Urothelium cell line (cell line): ENCODE results near the gene CYRIA.

Experiments
- DNase-seq: peaks from one replicate; pipeline ENCODE4 v3.0.0; 2011; ENCODE audit warnings: low spot score, mixed read lengths
- FAIRE-seq: peaks from 2 replicates; lab custom pipeline; 2011; peaks lifted over from hg19 to GRCh38; lab: Jason Lieb, UNC

The CYRIA gene

DNA sequence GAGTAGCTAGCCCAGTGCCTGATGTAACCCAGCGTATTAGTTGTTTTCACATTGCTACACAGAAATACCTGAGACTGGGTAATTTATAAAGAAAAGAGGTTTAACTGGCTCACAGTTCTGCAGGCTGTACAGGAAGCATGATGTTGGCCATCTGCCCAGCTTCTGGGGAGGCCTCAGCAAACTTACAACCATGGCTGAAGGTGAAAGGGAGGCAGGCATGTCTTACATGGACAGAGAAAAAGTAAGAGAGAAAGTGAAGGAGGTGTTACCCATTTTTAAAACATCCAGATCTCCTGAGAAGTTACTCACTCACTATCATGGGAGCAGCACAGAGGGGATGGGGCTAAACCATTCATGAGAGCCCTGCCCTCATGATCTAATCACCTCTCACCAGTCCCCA is 6.1 kb upstream of the CYRIA start:
- DNase-seq (no peak), FAIRE-seq (no peak)

DNA sequence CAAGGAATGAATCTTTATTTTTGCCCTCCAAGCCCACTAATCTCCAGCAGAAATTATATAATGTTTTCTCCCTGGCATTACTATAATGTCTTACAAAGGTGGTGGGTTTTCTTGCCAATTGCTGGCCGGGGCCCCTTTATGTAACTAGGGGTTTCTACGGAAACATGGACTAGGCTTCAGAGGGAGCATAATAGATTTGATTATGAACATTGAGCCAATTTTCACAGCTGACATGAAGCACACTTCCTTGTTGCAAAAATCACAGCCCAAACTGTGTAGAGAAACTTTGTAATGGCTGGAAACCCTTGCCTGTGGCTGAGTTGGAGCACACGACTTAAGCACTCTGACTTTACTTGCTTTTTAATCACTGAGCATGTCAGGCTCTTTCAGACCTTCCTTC is 3.8 kb upstream of the CYRIA start:
- DNase-seq (no peak), FAIRE-seq (no peak)

DNA sequence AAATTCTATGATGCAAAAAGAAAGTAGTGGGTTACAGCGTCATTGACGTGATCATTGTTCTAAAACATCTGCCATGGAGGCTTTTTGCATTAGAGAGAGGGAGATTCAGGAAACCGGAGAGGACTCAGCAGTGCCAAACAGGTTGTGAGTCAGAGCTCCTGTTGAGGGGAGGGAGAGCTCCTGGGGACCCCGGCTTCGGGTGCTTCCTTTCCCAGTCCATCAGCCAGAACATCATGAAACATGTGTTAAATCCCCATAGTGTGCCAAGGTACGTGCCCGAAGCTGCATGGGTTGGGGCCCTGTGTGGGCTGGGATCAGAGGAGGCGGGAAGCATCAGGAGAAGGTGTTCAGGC is 791 bp upstream of the CYRIA start:
- DNase-seq (no peak), FAIRE-seq (no peak)

DNA sequence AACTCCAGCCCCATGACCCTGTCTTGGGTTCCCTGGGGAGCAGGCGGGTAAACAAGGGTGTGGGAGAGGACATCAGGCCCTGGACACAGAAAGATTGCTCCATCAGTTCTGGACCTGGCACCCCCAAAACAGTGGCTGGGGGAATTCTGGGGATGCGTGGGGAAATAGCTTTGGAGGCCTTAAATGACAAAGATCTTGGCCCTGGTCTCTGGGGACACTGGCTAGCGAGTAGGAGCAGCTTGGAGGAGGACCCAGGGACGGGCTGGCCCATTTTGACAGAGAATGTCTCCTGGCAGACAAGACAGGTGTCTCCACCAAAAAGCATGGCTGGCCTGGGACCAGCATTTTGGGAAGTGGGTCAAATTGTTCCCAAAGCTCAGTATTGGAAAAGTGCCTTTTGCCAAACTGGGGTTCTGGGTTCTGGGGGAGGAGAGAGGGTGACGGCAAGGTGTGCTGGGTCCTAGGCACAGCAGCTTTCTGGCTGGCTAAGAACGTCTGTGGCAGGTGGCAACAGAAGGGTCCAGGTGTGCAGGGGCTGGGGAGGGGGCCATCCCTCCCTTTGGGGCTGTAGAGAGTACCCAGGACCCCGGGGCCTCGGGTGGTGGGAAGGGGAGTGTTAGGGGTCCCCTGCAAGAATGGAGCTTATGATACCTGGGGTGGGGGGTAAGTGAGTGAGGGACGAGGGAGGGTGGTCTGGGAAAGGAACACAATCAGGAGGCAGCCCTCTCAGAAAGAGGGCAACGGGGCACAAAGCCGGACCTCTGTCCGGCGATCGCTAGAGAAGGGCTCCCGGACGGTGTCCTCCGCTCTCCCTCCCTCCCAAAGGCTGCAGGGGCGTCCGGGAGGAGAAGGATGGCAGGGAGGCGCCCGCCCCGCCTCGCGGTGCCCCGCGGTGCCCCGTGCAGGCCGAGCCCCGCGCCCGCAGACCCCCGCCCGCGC is 556 bp downstream of the CYRIA start:
- no peak for DNase-seq
- FAIRE-seq = no peak

DNA sequence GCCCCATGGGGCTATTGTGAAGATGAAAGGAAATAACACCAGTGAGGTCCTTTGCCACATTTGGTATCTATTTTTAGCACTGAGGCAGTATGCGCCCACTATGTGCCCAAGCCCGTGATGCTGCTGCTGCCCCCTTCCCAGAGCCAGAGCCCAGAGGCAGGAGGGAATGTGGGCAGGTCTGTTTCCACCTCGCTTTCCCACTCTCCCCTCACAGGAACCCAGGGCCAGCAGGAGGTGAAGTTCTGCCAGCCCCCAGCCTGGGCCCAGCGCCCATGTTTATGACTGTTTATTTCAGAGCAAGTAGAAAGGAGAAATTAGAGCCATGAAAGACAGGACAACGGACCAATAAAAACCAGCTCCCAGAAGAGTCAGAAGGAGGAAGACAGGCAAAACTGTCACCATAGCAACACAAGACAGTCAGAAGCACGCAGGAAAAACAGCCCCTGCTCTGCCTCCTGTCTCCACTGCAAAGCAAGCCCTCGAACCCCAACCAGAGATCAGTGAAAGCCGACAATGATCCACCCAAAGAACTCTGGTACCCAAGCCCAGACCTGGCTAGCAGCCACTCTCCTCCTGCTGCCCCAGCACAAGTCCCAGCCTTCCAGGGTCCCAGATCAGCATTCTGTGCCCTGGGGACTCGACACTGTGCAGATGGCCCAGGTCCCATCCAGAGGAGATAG is 1.4 kb downstream of the CYRIA start:
- FAIRE-seq (no peak), DNase-seq (no peak)

DNA sequence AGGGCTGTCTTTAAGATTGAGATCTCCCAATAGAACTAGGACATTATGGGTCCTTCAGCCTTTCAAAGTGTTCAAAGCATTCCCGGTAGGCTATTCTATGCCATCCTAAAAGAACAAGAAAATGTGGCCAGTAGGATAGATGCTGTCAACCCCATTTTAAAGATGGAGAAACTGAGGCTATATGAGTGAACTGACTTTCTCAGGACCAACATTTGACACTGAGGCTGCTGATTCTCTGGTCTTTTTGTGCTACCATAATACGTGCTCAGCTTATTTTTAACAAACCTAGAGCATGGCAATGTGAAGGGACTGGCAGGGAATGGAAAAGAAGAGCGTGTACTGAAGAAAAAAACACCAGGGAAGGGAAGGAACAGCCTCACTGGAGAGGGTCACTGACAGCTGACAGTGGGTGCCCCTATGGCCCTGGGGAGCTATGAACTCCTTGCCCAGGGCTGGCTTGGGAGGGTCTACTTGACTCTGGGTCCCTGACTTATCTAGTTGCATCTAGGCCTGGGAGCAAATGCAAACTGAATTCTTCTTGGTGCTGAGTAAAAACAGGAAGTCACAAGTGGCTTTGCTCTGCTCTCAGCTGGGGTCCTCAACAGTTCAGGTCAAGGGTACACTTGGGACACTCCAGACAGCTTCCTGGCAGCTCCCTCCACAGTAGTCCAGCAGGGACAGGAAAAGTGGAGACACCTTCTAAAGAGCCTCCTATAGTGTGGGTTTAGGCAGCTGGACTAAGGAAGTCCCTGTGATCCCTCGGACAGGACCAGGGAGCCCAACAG is 2.3 kb downstream of the CYRIA start:
- FAIRE-seq (no peak), DNase-seq (no peak)

DNA sequence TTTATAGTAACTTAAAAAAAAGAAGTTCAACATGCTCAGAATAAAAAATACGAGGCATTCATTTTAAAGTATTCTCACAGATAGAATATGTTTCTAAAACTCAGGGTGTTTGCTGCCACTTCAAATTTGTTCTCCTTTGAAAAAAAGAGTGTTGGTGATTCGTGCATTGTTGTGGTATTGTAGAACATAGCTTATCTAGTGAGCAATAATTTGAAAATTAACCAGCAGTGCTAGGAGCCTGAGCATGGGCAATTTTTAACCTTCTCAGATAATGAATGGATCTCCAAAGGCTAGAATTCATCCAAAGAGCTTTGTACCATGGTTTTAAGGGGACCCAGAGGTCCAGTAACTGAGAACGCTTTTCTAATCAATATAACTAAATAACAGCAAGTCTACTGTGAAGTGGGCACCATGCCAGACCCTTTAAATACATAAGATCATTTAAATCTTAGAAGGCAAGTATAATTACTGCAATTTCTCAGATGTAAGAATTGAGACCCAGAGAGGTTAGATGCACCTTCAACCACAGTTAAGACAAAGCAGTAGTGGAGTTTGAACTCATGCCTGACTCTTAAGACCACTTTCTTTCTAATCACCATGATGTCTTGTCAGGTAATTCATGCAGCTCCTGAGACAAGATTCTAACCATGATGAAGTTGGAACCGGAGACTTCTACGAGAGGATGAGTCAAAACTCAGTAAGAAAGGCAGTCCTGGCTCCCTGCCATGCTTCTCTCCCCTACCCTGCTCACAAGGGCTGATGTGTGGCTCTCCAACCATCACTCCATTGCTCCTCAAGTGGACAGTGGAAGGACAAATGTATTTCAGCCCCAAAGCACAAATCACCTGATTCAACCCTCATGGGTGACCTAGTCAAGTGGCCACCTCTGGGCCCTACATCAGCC is 3.4 kb downstream of the CYRIA start:
- DNase-seq (peak; percentile 39), FAIRE-seq (no peak)

DNA sequence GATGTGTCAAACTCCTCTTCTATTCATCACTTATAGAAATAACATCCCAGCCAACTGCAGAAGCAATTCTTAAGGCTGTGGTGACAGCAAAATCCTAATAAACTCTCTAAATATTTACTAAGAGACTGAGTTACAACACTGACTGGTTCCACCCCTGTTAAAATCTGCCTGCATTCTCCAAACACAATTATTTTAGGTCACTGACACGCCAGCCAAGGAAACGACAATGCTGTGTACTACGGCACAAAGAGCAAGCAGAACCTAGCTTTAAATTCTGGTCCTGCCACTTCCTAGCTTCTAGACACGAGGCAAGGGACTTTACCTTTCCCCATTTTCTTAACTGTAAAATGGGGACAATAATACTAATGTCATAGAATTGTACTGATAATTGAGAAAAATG is 4.1 kb downstream of the CYRIA start:
- FAIRE-seq = no peak
- DNase-seq = no peak

DNA sequence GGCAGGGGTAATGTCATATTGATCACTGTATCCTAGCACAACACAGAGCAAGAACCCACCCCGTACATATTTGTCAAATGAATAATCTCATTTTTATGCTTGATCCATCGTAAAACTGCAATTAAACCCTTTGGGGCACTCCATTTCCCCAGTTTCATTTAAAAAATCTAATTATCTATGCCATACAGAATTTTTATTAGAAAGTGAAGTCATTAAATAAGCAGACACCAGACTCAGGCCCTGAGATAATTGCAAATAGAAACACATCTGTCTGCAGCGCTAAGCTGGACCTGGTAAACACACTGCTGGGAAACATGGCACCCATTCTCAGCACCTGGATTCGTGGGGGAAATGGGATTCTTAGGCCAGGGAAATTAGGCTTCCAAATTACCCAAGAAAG is 5.1 kb downstream of the CYRIA start:
- DNase-seq = no peak
- FAIRE-seq = no peak

DNA sequence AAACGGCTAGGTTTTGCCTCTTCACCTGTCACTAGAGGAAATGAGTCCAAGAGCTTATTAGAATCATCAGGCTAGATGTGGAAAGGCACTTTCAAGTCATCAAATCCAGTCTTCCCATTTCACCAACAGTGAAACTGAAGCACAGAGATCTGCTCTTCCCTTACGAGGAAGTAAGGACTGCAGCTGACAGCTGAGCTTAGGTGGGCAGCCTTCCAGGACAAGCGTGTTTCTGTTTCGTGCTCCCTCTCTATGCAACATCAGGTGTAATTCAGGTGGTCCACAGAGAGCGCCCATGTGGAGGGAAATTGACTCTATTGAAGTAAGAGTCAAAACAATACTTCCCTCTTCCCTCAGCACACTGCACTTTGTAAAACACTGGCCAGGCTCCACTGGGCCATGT is 5.5 kb downstream of the CYRIA start:
- FAIRE-seq (no peak), DNase-seq (no peak)

DNA sequence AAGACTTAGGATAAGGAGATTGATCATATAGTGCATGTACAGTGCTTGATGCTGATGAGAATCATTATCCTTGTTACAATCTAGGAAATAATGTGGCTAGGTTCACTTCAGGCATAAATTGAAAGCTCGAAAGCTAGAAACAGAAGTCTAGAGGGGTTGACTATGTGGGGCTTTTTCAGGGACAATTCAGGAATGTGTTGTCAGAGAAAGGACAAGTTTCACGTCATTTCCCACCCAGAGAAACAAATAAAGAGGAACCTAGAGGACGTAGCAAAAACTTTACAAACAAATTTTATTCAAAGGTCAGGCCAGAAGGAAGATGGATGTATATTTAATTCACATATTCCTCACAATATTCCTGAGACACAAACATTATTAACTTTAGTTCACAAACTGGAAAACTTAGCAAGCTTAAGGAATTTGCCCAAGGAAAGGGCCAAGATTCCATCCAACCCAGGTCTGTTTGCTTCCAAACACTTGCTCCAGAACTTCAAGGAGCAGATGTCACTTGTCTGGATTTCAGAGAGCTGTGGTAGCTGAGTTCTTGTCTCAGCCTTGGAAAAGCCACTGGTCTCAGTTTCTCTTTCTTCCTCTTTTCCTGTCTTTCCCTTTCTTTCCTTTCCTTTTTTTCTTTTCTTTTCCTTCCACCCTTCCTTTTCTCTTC is 7.4 kb downstream of the CYRIA start:
- no peak for DNase-seq
- FAIRE-seq = no peak

DNA sequence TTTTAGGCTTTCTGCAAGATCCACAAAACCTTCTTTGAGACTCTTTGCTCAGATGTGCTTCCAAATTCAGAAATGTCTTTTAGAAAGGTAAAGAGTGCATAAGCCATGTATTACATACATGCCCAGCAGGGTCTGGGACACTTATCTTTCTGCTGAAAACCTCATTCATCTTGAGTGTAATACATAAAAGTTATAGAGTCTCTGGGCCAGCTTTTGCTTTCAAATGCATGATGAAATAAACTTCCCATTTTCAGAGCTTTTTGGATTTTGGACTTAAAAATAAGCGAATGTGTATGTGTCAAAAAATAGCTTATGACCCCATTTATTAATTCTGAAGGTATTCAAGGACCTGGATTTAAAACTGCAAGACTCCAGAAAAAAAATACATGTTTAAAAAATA is 8.0 kb downstream of the CYRIA start:
- DNase-seq (no peak), FAIRE-seq (no peak)

DNA sequence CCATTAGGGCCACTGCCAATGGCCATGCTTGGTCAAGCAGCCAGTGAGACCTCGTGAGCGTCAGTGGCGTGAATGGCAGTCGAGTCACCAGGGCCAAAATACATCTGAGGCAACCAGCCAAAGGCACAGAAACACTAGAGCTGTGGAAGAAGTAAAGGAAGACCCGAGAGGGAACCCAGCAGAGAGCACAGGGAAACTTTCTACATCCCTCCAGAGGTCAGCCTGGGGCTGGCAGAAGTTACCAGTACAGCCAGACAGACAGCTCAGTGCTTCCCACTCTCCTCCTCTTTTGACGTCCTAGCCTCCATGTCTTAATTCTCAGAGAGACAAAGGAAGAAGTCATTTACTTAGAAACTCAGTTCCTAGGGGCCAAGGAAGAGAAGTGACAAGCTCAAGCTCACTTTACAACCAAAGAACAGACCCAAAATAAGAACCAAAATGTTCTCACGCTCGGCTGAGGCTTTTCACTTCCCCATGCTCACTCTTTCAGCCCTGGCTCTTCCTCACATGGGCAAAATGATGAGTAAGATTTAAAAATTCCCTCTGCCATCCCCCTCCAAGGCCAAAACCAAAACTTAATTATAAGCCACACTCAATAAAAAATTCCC is 8.7 kb downstream of the CYRIA start:
- FAIRE-seq (no peak), DNase-seq (no peak)

DNA sequence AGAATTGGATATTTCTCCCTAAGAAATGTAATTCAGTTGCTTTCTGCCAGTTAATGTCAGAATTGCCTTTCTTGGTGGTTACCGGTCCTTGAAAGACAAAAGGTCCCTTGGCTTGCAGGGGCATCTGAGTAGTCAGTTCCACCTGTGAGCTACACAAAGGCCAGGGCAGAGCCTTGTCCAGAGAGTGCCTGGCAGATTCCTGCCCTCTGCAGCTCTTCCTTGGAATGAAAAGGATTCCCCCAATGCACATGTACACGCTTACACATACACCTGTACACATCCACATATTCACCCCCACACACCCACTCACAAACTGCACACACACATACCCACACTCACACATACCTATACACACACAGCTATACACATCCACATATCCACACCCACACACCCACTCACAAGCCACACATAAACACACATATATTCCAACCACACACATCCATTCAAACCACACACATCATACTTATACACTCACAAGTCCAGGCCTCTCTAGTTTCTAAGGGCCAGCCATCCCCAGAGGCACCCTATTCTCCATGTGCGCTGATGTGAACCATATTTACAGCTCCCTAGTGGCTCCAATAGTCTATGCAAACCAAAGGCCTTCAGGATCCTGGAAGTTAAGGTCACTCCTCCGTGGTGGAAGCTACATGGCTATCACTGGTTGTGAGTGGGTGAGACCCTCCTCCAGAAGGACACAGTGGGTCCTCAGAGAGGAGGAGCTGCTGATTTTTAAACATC is 9.6 kb downstream of the CYRIA start:
- DNase-seq (no peak), FAIRE-seq (peak; percentile 72)

DNA sequence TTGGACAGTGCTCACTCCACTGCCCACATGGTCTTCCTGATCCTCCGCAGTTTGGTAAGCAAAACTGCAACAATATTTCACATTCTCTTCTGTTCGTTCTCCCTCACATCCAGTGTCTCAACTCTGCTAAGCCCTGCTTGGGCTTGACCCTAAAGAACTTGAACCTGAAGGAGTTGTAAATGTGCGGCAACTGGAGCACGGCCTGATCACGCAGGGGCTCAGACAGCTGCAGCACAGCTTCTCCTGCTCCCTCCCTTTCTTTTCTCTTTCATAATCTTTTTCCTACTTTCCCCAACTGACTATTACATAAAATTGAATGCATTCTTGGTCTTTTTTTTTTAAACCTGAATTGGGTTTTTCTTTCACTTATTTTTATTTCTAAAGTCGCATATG is 10.2 kb downstream of the CYRIA start:
- no peak for DNase-seq
- no peak for FAIRE-seq

DNA sequence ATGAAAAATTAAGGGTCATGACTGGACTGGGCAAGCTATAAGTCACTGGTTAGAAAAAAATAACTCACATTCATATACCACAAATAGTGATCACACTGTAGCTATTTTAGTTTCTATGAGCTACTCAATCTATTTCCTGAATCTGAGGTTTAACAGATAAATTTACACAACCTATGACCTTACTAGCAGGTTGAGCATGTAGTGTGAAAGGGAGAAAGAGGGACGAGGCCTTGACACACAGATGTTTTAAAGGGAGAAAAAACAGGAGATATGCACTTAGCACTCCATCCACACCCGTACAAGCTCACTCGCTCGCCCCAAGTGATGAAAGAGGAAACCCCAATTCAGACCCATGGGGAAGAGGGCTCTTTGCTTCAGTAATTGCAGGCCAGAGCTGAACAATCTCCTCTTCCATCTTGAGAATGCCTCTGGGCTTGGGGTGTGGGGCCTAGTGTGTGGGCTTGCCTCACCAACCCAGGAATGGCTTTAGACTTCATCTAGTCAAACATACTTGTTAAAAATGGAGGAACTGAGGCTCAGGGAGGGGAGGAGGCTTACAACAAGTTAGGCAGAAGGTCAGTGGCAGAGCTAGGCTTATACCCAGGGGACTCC is 10.7 kb downstream of the CYRIA start:
- FAIRE-seq (no peak), DNase-seq (no peak)

DNA sequence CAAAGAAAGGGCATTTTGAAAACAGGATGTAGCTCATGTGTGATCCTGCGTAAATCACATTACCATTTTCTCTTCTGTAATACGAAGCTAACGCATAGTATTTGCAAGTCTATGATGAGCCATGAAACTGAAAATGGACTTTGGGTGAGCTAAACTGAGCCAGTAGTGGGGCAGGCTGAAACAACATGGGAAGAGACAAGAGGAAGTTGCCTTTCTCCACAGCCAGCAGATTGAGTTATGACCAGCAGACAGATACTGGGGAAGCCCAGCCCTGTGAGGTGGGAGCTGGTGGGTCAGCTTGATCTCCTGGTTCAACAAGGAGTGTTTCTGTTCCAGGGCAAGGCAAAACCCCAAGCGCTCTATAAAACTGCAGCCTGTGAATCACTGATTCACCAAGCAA is 11.8 kb downstream of the CYRIA start:
- FAIRE-seq = no peak

DNA sequence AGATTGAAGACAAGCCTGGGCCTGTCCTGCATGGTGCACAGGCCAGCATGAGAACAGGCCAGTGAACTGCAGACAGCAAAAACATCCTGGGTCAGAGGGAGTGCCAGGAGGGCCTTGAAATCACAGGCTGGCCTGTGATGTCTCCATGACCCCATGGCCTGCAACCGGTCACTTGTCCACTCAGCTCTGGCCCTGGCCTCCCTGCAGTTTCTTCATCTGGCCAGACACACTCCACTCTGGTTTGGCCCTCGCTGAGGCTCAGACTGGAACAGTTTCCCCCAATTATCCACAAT is 12.6 kb downstream of the CYRIA start:
- FAIRE-seq (no peak), DNase-seq (no peak)

More for the DNA sequence above, 11.8 kb downstream of the CYRIA start:
- no peak for DNase-seq
